Testis (tissue), 2 donors: ENCODE measurements around the gene PAX9.

Experiments
- POLR2A ChIP-seq: fragments of 450-650 bp; IDR thresholded peaks from one replicate; pipeline ENCODE4 v1.6.1; 2017; ENCODE audit warnings: antibody characterized with exemption, mild to moderate bottlenecking, moderate library complexity
- TF ChIP-seq, protein P1 (sequence below), 3 experiments: fragments of 450-650 bp in 2 of 3; fragments of 200-600 bp in 1 of 3; sonication (generic) in 1 of 3; IDR thresholded peaks; one replicate each; pipeline ENCODE4 v1.5.1; 2016 to 2019; ENCODE audit warnings: antibody characterized with exemption in 3 of 3, mild to moderate bottlenecking in 2 of 3, moderate library complexity in 1 of 3

DNA sequence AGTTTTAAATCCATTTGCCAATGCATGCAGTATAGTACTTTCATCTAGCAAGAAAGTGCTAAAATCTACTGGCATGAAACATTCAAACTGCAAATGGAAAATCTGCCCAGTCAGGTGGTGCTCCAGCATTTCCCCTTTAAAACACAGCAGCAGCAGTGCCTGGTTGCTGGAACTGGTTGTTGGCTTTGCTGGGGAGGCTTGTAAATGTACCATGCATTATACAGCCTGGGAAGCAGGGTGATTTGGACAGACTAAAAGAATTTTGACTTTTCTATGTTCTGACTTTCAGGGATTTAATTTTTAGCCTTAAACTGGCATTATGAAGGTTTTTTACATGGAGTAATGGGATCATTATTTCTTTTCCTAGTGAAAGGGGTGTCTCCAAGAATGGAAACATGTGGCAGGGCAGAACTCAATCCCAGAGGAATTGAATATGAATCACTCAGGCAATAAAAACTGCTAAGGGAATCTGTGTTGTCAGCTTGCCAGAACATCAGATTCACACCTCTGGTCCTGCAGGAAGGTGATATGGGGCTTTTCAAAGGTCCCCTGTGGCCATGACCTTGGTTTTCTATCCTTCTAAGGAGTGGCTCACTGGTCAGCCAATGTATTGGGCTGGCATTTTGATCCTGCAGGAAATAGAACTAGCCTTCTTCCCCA lies 9.0 kb upstream of the PAX9 start:
- no peak for TF ChIP-seq POLR2A
- TF ChIP-seq, protein P1, sequence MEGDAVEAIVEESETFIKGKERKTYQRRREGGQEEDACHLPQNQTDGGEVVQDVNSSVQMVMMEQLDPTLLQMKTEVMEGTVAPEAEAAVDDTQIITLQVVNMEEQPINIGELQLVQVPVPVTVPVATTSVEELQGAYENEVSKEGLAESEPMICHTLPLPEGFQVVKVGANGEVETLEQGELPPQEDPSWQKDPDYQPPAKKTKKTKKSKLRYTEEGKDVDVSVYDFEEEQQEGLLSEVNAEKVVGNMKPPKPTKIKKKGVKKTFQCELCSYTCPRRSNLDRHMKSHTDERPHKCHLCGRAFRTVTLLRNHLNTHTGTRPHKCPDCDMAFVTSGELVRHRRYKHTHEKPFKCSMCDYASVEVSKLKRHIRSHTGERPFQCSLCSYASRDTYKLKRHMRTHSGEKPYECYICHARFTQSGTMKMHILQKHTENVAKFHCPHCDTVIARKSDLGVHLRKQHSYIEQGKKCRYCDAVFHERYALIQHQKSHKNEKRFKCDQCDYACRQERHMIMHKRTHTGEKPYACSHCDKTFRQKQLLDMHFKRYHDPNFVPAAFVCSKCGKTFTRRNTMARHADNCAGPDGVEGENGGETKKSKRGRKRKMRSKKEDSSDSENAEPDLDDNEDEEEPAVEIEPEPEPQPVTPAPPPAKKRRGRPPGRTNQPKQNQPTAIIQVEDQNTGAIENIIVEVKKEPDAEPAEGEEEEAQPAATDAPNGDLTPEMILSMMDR (IDR thresholded peaks at IDR 0.05) = no peak
